Stimulated activated CD4-positive, alpha-beta T cell treated with anti-CD3 and anti-CD28 coated beads, TNF-alpha, amount 100 ng/mL, for 24 hours (primary cell): ENCODE data around the gene IRGQ.
"Not testable (repeated sequence)": the region's sequence is repeated elsewhere in the genome, so short reads cannot be mapped to it uniquely, and the experiment has no call there.

ENCODE experiments used
- DNase-seq, 3 experiments: peaks; one replicate each; pipeline ENCODE4 v3.0.0-alpha.2; 2020; ENCODE audit warnings: low read depth in 3 of 3

IRGQ gene

GRCh38 chr19:43574424-43575155, 21.3 kb downstream of the IRGQ start:
- no peak for DNase-seq

- no peak for DNase-seq
These were observed 23.8 kb downstream of the IRGQ start for GRCh38 chr19:43572171-43572588.

- DNase-seq: no peak
These were observed 25.7 kb downstream of the IRGQ start for GRCh38 chr19:43570174-43570791.

GRCh38 chr19:43569657-43570056, 26.3 kb downstream of the IRGQ start:
- DNase-seq: no peak

- DNase-seq: no peak
These were observed 31.1 kb downstream of the IRGQ start for GRCh38 chr19:43564800-43565199.

GRCh38 chr19:43563816-43564457, 32.0 kb downstream of the IRGQ start:
- no peak for DNase-seq

GRCh38 chr19:43562698-43563241, 33.2 kb downstream of the IRGQ start:
- peak; percentile 35 to 64 (median 51) for DNase-seq

GRCh38 chr19:43562226-43562697, 33.7 kb downstream of the IRGQ start:
- no peak for DNase-seq

- DNase-seq: no peak
These were observed 34.6 kb downstream of the IRGQ start for GRCh38 chr19:43561139-43561970.

- peak in 1 of 3 experiments; percentile 18 for DNase-seq
These were observed 35.2 kb downstream of the IRGQ start for GRCh38 chr19:43560687-43561086.

- DNase-seq: peak; percentile 68 to 77 (median 75)
These were observed 40.7 kb downstream of the IRGQ start for GRCh38 chr19:43555185-43555770.

- DNase-seq: no peak
These were observed 41.5 kb downstream of the IRGQ start for GRCh38 chr19:43554317-43554895.

GRCh38 chr19:43553656-43554055, 42.3 kb downstream of the IRGQ start:
- DNase-seq: no peak

GRCh38 chr19:43552616-43553015, 43.3 kb downstream of the IRGQ start:
- DNase-seq: no peak

GRCh38 chr19:43552198-43552450, 43.8 kb downstream of the IRGQ start:
- DNase-seq: no peak

- DNase-seq: no peak
These were observed 44.3 kb downstream of the IRGQ start for GRCh38 chr19:43551399-43552197.

GRCh38 chr19:43548706-43549105, 47.2 kb downstream of the IRGQ start:
- no peak for DNase-seq

GRCh38 chr19:43547926-43548325, 48.0 kb downstream of the IRGQ start:
- not testable (repeated sequence) for DNase-seq

GRCh38 chr19:43546581-43546980, 49.4 kb downstream of the IRGQ start:
- no peak for DNase-seq

GRCh38 chr19:43545981-43546380, 50.0 kb downstream of the IRGQ start:
- no peak for DNase-seq
